Osteoblast (primary cell): ENCODE data around the gene NUDT19. TPM values are rescaled to one million over a fixed set of nuclear protein-coding genes. Genes with fewer than 3 reads are reported as not detected.
"Not testable (repeated sequence)": the region's sequence is repeated elsewhere in the genome, so short reads cannot be mapped to it uniquely, and the experiment has no call there.

ENCODE experiments used
- DNase-seq: peaks from one replicate; pipeline ENCODE4 v3.0.0; 2011; ENCODE audit warnings: low spot score, mixed read lengths; ENCODE audit not compliant: insufficient read length; ENCODE audit errors: missing footprints
- H2AFZ ChIP-seq: 2 replicates; pipeline ENCODE4 v1.6.0; 2011; ENCODE audit warnings: mild to moderate bottlenecking, low read length
- H3K27ac ChIP-seq: 2 replicates; pipeline ENCODE4 v1.5.1; 2011; ENCODE audit warnings: mild to moderate bottlenecking, low read depth, low read length, moderate library complexity
- H3K27me3 ChIP-seq: 2 replicates; pipeline ENCODE4 v1.6.0; 2012; ENCODE audit warnings: mild to moderate bottlenecking, control low read depth, inconsistent platforms, low read length, moderate library complexity; ENCODE audit not compliant: insufficient read depth
- H3K36me3 ChIP-seq: 2 replicates; pipeline ENCODE4 v1.5.1; 2011; ENCODE audit warnings: mild to moderate bottlenecking, low read length, control low read depth, moderate library complexity; ENCODE audit not compliant: insufficient read depth
- H3K4me1 ChIP-seq: 2 replicates; pipeline ENCODE4 v1.5.1; 2011; ENCODE audit warnings: mild to moderate bottlenecking, low read length, control low read depth, moderate library complexity; ENCODE audit not compliant: insufficient read depth
- H3K4me2 ChIP-seq: 2 replicates; pipeline ENCODE4 v1.6.0; 2011; ENCODE audit warnings: mild to moderate bottlenecking, low read length; ENCODE audit not compliant: insufficient read depth
- H3K4me3 ChIP-seq: fragments of 200-600 bp; sonication (generic); 3 replicates; pipeline ENCODE4 v1.5.1; 2012; ENCODE audit warnings: mild to moderate bottlenecking, low read length, inconsistent platforms; ENCODE audit not compliant: insufficient read depth
- H3K79me2 ChIP-seq: 2 replicates; pipeline ENCODE4 v1.6.0; 2012; ENCODE audit warnings: mild to moderate bottlenecking, low read length, control low read depth, inconsistent platforms; ENCODE audit not compliant: insufficient read depth
- H3K9me3 ChIP-seq: 2 replicates; pipeline ENCODE4 v1.5.1; 2011; ENCODE audit warnings: low read depth, low read length, control low read depth
- H4K20me1 ChIP-seq: 2 replicates; pipeline ENCODE4 v1.6.0; 2012; ENCODE audit warnings: mild to moderate bottlenecking, low read length, control low read depth; ENCODE audit not compliant: insufficient read depth
- CTCF ChIP-seq: IDR thresholded peaks from 2 replicates; pipeline ENCODE4 v1.5.1; 2011; ENCODE audit warnings: mild to moderate bottlenecking, low read depth, low read length, moderate library complexity; ENCODE audit errors: extremely low read depth
- total RNA-seq: library from RNA; depleted of rRNA; stranded (reverse); fragments of >200 nt; gene quantifications from 2 replicates; pipeline ENCODE4 v1.2.3, GENCODE V29; 2012

NUDT19 gene
- total RNA-seq, 1 donor = 8.3 TPM

DNA sequence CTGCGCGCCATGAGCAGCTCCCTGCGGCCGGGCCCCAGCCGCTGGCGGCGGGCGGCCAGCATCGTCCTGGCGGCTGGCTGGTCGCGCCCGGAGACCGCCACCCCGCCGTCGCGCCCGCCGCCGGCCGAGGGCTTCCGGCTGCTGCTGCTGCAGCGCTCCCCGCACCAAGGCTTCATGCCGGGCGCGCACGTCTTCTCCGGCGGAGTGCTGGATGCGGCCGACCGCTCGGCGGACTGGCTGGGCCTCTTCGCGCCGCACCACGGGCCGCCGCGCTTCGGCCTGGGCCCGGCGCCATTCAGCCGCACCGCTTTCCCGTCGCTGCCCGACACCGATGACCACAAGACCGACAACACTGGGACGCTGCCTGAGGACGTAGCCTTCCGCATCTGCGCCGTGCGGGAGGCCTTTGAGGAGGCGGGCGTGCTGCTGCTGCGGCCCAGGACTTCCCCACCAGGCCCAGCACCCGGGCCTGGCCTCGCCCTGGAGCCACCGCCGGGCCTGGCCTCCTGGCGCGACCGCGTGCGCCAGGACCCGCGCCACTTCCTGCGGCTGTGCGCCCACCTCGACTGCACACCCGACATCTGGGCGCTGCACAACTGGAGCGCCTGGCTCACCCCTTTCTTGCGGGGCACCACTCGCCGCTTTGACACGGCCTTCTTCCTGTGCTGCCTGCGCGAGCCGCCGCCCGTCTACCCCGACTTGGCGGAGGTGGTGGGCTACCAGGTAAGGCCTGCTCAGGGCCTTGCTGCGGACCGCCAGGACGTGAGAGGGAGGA, 518 bp downstream of the NUDT19 start:
- Histone ChIP-seq H3K4me1 (peaks cover 22% of the 10 kb centered on the region), H3K27me3 (no peaks in the 10 kb centered on the region), H3K4me3 (peak overlapping the region; percentile 80), H3K4me2 (peak overlapping the region; percentile 76), H3K27ac (peak overlapping the region; percentile 84), H2AFZ (peak overlapping the region; percentile 96), H4K20me1 (peaks cover 17% of the 10 kb centered on the region), H3K9me3 (no peaks in the 10 kb centered on the region), H3K79me2 (peaks cover 56% of the 10 kb centered on the region), H3K36me3 (no peaks in the 10 kb centered on the region)
- no peak for TF ChIP-seq CTCF
- DNase-seq = peak; percentile 93

DNA sequence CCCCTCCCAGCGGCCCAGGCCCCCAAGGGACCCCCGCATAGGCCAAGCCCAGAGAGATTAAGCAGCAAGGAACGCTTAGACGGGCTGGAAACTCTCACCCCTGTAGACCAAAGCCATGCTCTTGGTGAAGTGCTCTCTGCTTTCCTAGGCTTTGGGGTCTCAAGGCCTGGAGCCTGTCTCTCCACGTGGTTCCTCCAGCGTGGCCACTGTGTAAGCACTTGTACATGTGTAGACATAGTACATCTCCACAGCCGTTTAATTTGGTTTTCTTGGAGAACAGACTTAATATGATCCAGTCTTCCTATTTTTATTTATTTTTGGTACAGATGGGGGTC, 1.1 kb downstream of the NUDT19 start:
- no peak for DNase-seq
- peak overlapping the region; percentile 76 for H3K4me2 ChIP-seq
- peaks cover 22% of the 10 kb centered on the region for H3K4me1 ChIP-seq
- H3K36me3 ChIP-seq = no peaks in the 10 kb centered on the region
- H2AFZ ChIP-seq = peak overlapping the region; percentile 96
- peaks cover 62% of the 10 kb centered on the region for H3K79me2 ChIP-seq
- peak overlapping the region; percentile 84 for H3K27ac ChIP-seq
- no peaks in the 10 kb centered on the region for H3K27me3 ChIP-seq
- H3K9me3 ChIP-seq = no peaks in the 10 kb centered on the region
- peak overlapping the region; percentile 80 for H3K4me3 ChIP-seq
- TF ChIP-seq CTCF = no peak
- peaks cover 17% of the 10 kb centered on the region for H4K20me1 ChIP-seq

DNA sequence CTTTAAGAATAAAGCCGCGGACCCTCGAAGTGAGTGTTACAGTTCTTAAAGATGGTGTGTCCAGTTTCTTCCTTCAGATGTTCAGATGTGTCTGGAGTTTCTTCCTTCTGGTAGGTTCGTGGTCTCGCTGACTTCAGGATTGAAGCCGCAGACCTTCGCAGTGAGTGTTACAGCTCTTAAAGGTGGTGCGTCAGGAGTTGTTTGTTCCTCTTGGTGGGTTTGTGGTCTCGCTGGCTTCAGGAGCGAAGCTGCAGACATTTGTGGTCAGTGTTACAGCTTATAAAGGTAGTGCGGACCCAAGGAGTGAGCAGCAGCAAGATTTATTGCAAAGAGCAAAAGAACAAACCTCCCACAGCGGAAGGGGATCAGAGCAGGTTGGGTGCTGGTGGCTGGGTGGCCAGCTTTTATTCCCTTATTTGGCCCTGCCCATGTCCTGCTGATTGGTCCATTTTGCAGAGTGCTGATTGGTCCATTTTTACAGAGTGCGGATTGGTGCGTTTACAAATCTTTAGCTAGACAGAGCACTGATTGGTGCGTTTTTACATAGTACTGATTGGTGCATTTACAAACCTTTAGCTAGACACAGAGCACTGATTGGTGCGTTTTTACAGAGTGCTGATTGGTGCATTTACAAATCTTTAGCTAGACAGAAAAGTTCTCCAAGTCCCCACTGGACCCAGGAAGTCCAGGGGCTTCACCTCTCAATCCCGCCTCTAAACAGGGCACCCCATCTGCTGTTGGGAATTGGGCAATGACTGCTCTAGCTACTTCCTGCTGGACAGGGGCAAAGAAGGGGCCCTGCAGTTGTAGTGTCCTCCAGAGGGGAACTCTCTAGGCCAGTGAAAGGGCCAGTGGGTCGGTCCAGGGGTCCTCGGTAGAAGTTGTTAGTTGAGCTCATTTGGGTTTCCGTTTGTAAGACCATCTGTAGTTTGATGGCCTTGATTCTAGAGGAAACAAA, 1.8 kb downstream of the NUDT19 start:
- not testable (repeated sequence) for H3K36me3 ChIP-seq, H3K9me3 ChIP-seq, H2AFZ ChIP-seq, DNase-seq, H3K27me3 ChIP-seq, H3K27ac ChIP-seq
- H3K79me2 ChIP-seq = peaks cover 67% of the 10 kb centered on the region
- peak overlapping the region; percentile 76 for H3K4me2 ChIP-seq
- H3K4me1 ChIP-seq = peaks cover 22% of the 10 kb centered on the region
- peaks cover 17% of the 10 kb centered on the region for H4K20me1 ChIP-seq
- peak overlapping the region; percentile 80 for H3K4me3 ChIP-seq

DNA sequence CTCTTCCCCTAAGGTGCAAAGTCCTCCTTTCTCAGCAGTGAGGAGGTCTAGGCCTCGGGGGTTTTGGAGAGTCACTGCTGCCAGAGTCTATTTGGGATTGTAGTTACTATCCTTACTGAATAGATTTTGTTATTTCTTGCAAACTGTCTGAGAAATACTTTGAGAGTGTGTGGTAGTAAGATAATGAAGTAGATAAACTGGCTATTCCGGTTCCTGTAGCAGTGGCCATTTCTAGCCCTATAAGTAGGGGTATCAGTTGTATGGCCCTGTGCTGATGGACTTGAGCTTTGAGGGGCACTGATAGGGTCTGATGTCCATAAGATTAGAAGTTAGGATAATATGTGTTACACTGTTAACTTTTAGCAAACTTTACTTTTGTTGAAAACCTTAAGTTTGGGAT, 2.7 kb downstream of the NUDT19 start:
- H3K4me1 ChIP-seq = peaks cover 22% of the 10 kb centered on the region
- H3K27ac ChIP-seq, H3K9me3 ChIP-seq, H2AFZ ChIP-seq, DNase-seq, H3K27me3 ChIP-seq, H3K36me3 ChIP-seq: not testable (repeated sequence)
- peaks cover 76% of the 10 kb centered on the region for H3K79me2 ChIP-seq
- peaks cover 17% of the 10 kb centered on the region for H4K20me1 ChIP-seq
- H3K4me3 ChIP-seq = peak overlapping the region; percentile 35
- peak overlapping the region; percentile 76 for H3K4me2 ChIP-seq

DNA sequence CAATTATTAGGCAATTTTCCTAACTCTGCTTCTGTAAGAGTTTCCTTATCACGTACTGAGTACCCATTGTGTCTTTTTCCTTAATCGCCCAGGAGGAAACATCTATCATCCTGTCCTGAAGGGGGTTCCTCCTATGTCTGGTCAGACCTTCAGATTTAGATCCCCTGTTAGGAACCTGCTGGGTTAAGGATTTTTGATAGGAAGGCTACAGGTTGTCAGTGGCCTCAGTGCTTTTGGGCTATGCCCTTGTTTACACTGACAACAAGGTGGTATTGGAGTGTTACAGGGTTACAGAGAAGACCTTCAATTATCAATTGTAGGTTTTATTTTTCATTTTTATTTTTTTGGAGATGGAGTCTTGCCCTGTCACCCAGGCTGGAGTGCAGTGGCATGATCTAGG, 3.2 kb downstream of the NUDT19 start:
- not testable (repeated sequence) for H3K27ac ChIP-seq, H2AFZ ChIP-seq, H3K36me3 ChIP-seq, H3K9me3 ChIP-seq, DNase-seq, H3K27me3 ChIP-seq, H3K4me3 ChIP-seq, H3K4me2 ChIP-seq
- peaks cover 81% of the 10 kb centered on the region for H3K79me2 ChIP-seq
- peaks cover 22% of the 10 kb centered on the region for H3K4me1 ChIP-seq
- H4K20me1 ChIP-seq = peaks cover 17% of the 10 kb centered on the region

DNA sequence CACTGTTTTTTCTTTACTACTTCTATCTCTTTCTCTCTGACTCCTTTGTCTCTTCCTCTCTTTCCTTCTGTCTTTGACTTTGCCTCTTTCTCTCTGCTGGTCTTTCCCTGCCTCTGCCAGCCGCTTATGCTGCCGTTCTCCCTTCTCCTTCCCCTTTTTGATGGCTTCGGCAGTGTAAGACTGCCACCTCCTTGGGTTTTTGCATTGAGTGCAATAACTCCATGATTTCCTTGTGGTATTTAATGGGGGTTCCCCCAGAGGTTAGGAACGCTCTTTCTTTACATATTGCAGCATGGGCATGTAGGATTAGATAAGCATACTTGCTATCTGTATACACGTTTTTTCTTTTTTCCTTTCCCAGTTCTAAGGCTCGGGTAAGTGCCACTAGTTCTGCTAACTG, 3.9 kb downstream of the NUDT19 start:
- Histone ChIP-seq H3K79me2 (peaks cover 86% of the 10 kb centered on the region), H3K4me1 (peaks cover 22% of the 10 kb centered on the region), H4K20me1 (peaks cover 18% of the 10 kb centered on the region)
- H3K4me3 ChIP-seq, H3K4me2 ChIP-seq, H3K27ac ChIP-seq, H3K27me3 ChIP-seq, DNase-seq, H3K9me3 ChIP-seq, H3K36me3 ChIP-seq, H2AFZ ChIP-seq: not testable (repeated sequence)

DNA sequence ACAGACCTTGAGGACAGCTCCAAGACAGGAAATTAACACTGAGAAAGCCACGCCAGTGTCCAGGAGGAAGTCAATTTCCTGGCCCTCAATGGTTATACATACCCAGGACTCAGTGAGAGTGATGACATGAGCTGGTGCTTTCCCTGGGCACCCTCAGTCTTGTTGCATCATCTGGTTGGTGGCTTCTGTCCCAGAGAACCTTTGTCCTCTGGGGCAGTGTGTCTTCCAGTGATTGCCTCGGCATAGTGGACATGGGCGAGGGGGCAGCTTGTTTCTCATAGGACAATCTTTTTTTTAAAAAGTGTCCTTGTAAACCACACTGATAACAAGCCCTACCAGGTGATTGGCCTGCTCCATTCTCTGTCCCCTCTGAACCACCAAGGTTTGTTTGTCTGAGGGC, 5.2 kb downstream of the NUDT19 start:
- H3K36me3 ChIP-seq, H3K4me2 ChIP-seq, DNase-seq, H2AFZ ChIP-seq, H3K27ac ChIP-seq, H3K27me3 ChIP-seq, H3K9me3 ChIP-seq, H3K4me3 ChIP-seq: not testable (repeated sequence)
- Histone ChIP-seq H3K79me2 (peaks cover 93% of the 10 kb centered on the region), H4K20me1 (peaks cover 22% of the 10 kb centered on the region), H3K4me1 (peaks cover 16% of the 10 kb centered on the region)
